ENCODE results near the gene KRT12. TPM values are rescaled to one million over a fixed set of nuclear protein-coding genes. Genes with fewer than 3 reads are reported as not detected.
"Not testable (repeated sequence)": the region's sequence is repeated elsewhere in the genome, so short reads cannot be mapped to it uniquely, and the experiment has no call there.

KRT12 gene
- total RNA-seq, 1 experiment from 2014 or later, result not detected

DNA sequence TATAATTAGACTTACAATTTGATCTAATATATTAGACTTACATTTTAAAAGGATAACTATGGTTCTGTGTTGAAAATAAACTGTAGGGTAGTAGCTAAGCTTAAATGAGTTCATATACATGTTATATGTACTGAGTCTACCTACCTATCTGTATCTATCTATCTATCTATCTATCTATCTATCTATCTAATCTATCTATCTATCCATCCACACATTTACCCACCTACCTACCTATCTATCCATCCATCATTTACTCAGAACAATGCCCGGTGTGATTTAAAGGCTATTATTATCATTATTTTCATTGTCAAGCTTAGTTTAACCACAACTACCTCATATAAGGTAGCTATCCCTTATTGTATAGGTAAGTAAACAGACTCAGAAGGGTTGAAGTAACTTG lies 51.6 kb downstream of the KRT12 start:
- DNase-seq (ENCODE audit: low read depth), result no peak

DNA sequence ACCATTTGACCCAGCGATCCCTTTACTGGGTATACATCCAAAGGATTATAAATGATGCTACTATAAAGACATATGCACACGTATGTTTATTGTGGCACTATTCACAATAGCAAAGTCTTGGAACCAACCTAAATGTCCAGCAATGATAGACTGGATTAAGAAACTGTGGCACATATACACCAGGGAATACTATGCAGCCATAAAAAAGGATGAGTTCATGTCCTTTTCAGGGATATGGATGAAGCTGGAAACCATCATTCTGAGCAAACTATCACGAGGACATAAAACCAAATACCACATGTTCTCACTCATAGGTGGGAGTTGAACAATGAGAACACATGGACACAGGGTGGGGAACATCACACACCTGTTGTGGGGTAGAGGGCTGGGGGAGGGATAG lies 52.4 kb downstream of the KRT12 start:
- DNase-seq (ENCODE audit: low read depth), result not testable (repeated sequence)

DNA sequence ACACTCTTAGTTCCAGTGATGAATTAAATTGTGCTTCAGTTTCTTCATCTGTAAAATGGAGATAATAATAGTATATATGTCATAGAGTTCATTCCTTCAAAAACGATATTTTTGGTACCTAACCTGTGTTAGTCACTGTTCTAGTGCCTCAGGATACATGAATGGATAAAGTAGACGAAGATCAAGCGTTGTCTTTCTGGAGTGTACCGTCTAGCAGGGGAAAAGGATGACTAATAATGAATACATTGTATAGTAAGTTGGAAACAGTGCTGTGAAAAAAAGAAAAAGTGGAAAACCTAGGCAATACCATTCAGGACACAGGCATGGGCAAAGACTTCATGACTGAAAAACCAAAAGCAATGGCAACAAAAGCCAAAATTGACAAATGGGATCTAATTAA lies 53.2 kb downstream of the KRT12 start:
- DNase-seq (ENCODE audit: low read depth), result peak; percentile 74

DNA sequence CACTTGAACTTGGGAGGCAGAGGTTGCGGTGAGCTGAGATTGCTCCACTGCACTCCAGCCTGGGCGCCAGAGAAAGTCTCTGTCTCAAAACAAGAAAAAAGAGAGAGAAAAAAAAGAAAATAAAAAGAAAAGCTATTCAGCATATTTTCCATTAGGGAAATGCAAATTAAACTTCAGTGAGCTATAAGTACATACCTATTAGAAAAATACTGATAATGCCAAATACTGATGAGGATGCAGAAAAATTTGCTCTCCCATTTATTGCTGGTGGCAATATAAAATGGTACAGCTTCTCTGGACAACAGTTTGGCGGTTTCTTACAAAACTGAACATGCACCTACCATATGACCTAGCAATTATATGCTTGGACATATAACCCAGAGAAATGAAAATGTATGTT lies 54.4 kb downstream of the KRT12 start:
- DNase-seq (ENCODE audit: low read depth), result no peak

Other genes starting within 250 kb of the KRT12 start
- 60.9 and 95.0 TPM in 2 replicates for gene SMARCE1, start 219.4 kb downstream of the KRT12 start, total RNA-seq (2014; rRNA removed; shearing (Covaris generic))
- gene KRT222, start 202.0 kb downstream of the KRT12 start, total RNA-seq (2014; rRNA removed; shearing (Covaris generic)), result 0.07 TPM in 1 of 2 replicates, not detected in the other
- gene KRT24, start 163.5 kb downstream of the KRT12 start, total RNA-seq (2014; rRNA removed; shearing (Covaris generic)), result not detected in 2 replicates
- not detected in 2 replicates for gene KRT25, start 111.9 kb downstream of the KRT12 start, total RNA-seq (2014; rRNA removed; shearing (Covaris generic))
- not detected in 2 replicates for gene KRT26, start 95.0 kb downstream of the KRT12 start, total RNA-seq (2014; rRNA removed; shearing (Covaris generic))
- not detected in 2 replicates for gene KRT27, start 84.7 kb downstream of the KRT12 start, total RNA-seq (2014; rRNA removed; shearing (Covaris generic))
- not detected in 2 replicates for gene KRT28, start 67.3 kb downstream of the KRT12 start, total RNA-seq (2014; rRNA removed; shearing (Covaris generic))
- gene KRT10, start 44.6 kb downstream of the KRT12 start, total RNA-seq (2014; rRNA removed; shearing (Covaris generic)), result 42.0 and 66.9 TPM in 2 replicates
- gene KRT20, start 18.0 kb upstream of the KRT12 start, total RNA-seq (2014; rRNA removed; shearing (Covaris generic)), result 0.17 TPM in 1 of 2 replicates, not detected in the other
- not detected in 2 replicates for gene KRT23, start 70.4 kb upstream of the KRT12 start, total RNA-seq (2014; rRNA removed; shearing (Covaris generic))
- gene KRT39, start 99.7 kb upstream of the KRT12 start, total RNA-seq (2014; rRNA removed; shearing (Covaris generic)), result 0.20 TPM in 1 of 2 replicates, not detected in the other
- gene KRT40, start 117.1 kb upstream of the KRT12 start, total RNA-seq (2014; rRNA removed; shearing (Covaris generic)), result not detected in 2 replicates
- 0.22 TPM in 1 of 2 replicates, not detected in the other for gene KRTAP3-3, start 126.9 kb upstream of the KRT12 start, total RNA-seq (2014; rRNA removed; shearing (Covaris generic))
- gene KRTAP3-2, start 132.7 kb upstream of the KRT12 start, total RNA-seq (2014; rRNA removed; shearing (Covaris generic)), result not detected in 2 replicates
- gene KRTAP3-1, start 141.9 kb upstream of the KRT12 start, total RNA-seq (2014; rRNA removed; shearing (Covaris generic)), result 0.64 and 0.71 TPM in 2 replicates
- 3.2 and 5.7 TPM in 2 replicates for gene KRTAP1-5, start 160.0 kb upstream of the KRT12 start, total RNA-seq (2014; rRNA removed; shearing (Covaris generic))
- gene KRTAP1-4, start 163.0 kb upstream of the KRT12 start, total RNA-seq (2014; rRNA removed; shearing (Covaris generic)), result not detected in 2 replicates
- gene KRTAP1-3, start 167.7 kb upstream of the KRT12 start, total RNA-seq (2014; rRNA removed; shearing (Covaris generic)), result not detected in 2 replicates
- not detected in 2 replicates for gene KRTAP1-1, start 174.2 kb upstream of the KRT12 start, total RNA-seq (2014; rRNA removed; shearing (Covaris generic))
- not detected in 2 replicates for gene KRTAP2-1, start 180.1 kb upstream of the KRT12 start, total RNA-seq (2014; rRNA removed; shearing (Covaris generic))
- gene KRTAP2-2, start 188.0 kb upstream of the KRT12 start, total RNA-seq (2014; rRNA removed; shearing (Covaris generic)), result not detected in 2 replicates
- gene KRTAP2-3, start 192.9 kb upstream of the KRT12 start, total RNA-seq (2014; rRNA removed; shearing (Covaris generic)), result 0.34 and 3.2 TPM in 2 replicates
- not detected in 2 replicates for gene KRTAP2-4, start 198.7 kb upstream of the KRT12 start, total RNA-seq (2014; rRNA removed; shearing (Covaris generic))
- gene KRTAP4-7, start 216.9 kb upstream of the KRT12 start, total RNA-seq (2014; rRNA removed; shearing (Covaris generic)), result not detected in 2 replicates
- 0.10 TPM in 1 of 2 replicates, not detected in the other for gene KRTAP4-8, start 230.9 kb upstream of the KRT12 start, total RNA-seq (2014; rRNA removed; shearing (Covaris generic))
- not detected in 2 replicates for gene KRTAP4-16, start 235.0 kb upstream of the KRT12 start, total RNA-seq (2014; rRNA removed; shearing (Covaris generic))
- not detected in 2 replicates for gene KRTAP4-9, start 238.2 kb upstream of the KRT12 start, total RNA-seq (2014; rRNA removed; shearing (Covaris generic))

Measured in M059J (cell line).